WTC11 (cell line): ENCODE data around the gene TEX44. TPM values are rescaled to one million over a fixed set of nuclear protein-coding genes. Genes with fewer than 3 reads are reported as not detected.

Experiments
- ATAC-seq: fragments of 200-7000 bp; cut with Tn5 transposase; 2 replicates; pipeline ENCODE4 v1.10.0; 2021; ENCODE audit warnings: mild to moderate bottlenecking, moderate library complexity
- CTCF ChIA-PET: fragments of 300-600 bp; sonication (Branson Sonifier 250); formaldehyde crosslinking; loops from one replicate; lab custom pipeline; 2021; ENCODE audit warnings: antibody characterized with exemption; lab: Charles Lee
- POLR2A ChIA-PET: fragments of 350-600 bp; sonication (Branson Sonifier 250); formaldehyde crosslinking; loops from one replicate; lab custom pipeline; 2021; ENCODE audit warnings: antibody characterized with exemption; lab: Charles Lee
- DNase-seq: peaks from one replicate; pipeline ENCODE4 v3.0.0; 2021; ENCODE audit warnings: low spot score
- H3K27ac Mint-ChIP-seq: 2 replicates; pipeline ENCODE4 v1.8.0; 2021; ENCODE audit warnings: mixed read lengths
- H3K27me3 Mint-ChIP-seq: 2 replicates; pipeline ENCODE4 v1.8.0; 2021; ENCODE audit warnings: low read depth, mild to moderate bottlenecking, moderate library complexity, mixed read lengths
- H3K36me3 Mint-ChIP-seq: 2 replicates; pipeline ENCODE4 v1.8.0; 2021; ENCODE audit warnings: mixed read lengths
- H3K4me1 Mint-ChIP-seq: 2 replicates; pipeline ENCODE4 v1.8.0; 2022; ENCODE audit warnings: mixed read lengths
- H3K4me3 Mint-ChIP-seq: 2 replicates; pipeline ENCODE4 v1.8.0; 2021; ENCODE audit warnings: mild to moderate bottlenecking, moderate library complexity, mixed read lengths
- H3K9me3 Mint-ChIP-seq: 2 replicates; pipeline ENCODE4 v1.8.0; 2021; ENCODE audit warnings: mixed read lengths
- AFF4 ChIP-seq: sonication (generic); formaldehyde crosslinking; IDR thresholded peaks from 2 replicates; pipeline ENCODE4 v1.8.1; 2023; ENCODE audit warnings: mild to moderate bottlenecking, missing genetic modification reagents, borderline replicate concordance
- CREB1 ChIP-seq: sonication (generic); formaldehyde crosslinking; IDR thresholded peaks from 2 replicates; pipeline ENCODE4 v1.8.0; 2023; ENCODE audit warnings: mild to moderate bottlenecking, missing genetic modification reagents
- FOXJ3 ChIP-seq: sonication (generic); formaldehyde crosslinking; IDR thresholded peaks from 2 replicates; pipeline ENCODE4 v1.9.0; 2021; ENCODE audit warnings: missing genetic modification reagents, mild to moderate bottlenecking, borderline replicate concordance
- FOXP1 ChIP-seq: sonication (generic); formaldehyde crosslinking; IDR thresholded peaks from 2 replicates; pipeline ENCODE4 v1.8.0; 2022; ENCODE audit warnings: missing genetic modification reagents, mild to moderate bottlenecking, moderate library complexity, borderline replicate concordance
- HMGXB4 ChIP-seq: sonication (generic); formaldehyde crosslinking; IDR thresholded peaks from 2 replicates; pipeline ENCODE4 v1.8.1; 2023; ENCODE audit warnings: mild to moderate bottlenecking, moderate library complexity, missing genetic modification reagents
- IRF1 ChIP-seq: sonication (generic); formaldehyde crosslinking; IDR thresholded peaks from 2 replicates; pipeline ENCODE4 v1.8.0; 2023; ENCODE audit warnings: missing genetic modification reagents
- MAX ChIP-seq: sonication (generic); formaldehyde crosslinking; IDR thresholded peaks from 2 replicates; pipeline ENCODE4 v1.8.0; 2022; ENCODE audit warnings: mild to moderate bottlenecking, missing genetic modification reagents
- MXD4 ChIP-seq: fragments of 250-450 bp; sonication (Bioruptor Pico); IDR thresholded peaks from 2 replicates; pipeline ENCODE4 v1.8.0; 2021; ENCODE audit warnings: mild to moderate bottlenecking, moderate library complexity, borderline replicate concordance
- NR3C1 ChIP-seq: sonication (generic); formaldehyde crosslinking; conservative IDR thresholded peaks from 2 replicates; pipeline ENCODE4 v1.8.1; 2023; ENCODE audit warnings: low read depth, mild to moderate bottlenecking, missing genetic modification reagents
- PRRX2 ChIP-seq: fragments of 250-450 bp; sonication (Bioruptor Pico); IDR thresholded peaks from 2 replicates; pipeline ENCODE4 v1.8.0; 2021; ENCODE audit warnings: mild to moderate bottlenecking
- SP1 ChIP-seq: sonication (generic); formaldehyde crosslinking; conservative IDR thresholded peaks from 2 replicates; pipeline ENCODE4 v1.8.1; 2022; ENCODE audit warnings: missing genetic modification reagents
- ZBTB21 ChIP-seq: sonication (generic); formaldehyde crosslinking; IDR thresholded peaks from 2 replicates; pipeline ENCODE4 v1.8.1; 2023; ENCODE audit warnings: mild to moderate bottlenecking, missing genetic modification reagents, borderline replicate concordance
- ZBTB43 ChIP-seq: sonication (generic); formaldehyde crosslinking; IDR thresholded peaks from 2 replicates; pipeline ENCODE4 v1.8.1; 2023; ENCODE audit warnings: mild to moderate bottlenecking, missing genetic modification reagents
- ZNF263 ChIP-seq: sonication (generic); formaldehyde crosslinking; IDR thresholded peaks from 2 replicates; pipeline ENCODE4 v1.8.1; 2022; ENCODE audit warnings: low read depth, mild to moderate bottlenecking, moderate library complexity, missing genetic modification reagents
- ZNF317 ChIP-seq: sonication (generic); formaldehyde crosslinking; IDR thresholded peaks from 2 replicates; pipeline ENCODE4 v1.8.1; 2023; ENCODE audit warnings: low read depth, mild to moderate bottlenecking, moderate library complexity, missing genetic modification reagents, borderline replicate concordance
- ZNF416 ChIP-seq: fragments of 250-450 bp; sonication (Bioruptor Pico); IDR thresholded peaks from 2 replicates; pipeline ENCODE4 v1.9.0; 2021; ENCODE audit warnings: mild to moderate bottlenecking, inconsistent platforms
- ZNF425 ChIP-seq: fragments of 250-450 bp; sonication (Bioruptor Pico); conservative IDR thresholded peaks from 2 replicates; pipeline ENCODE4 v1.9.0; 2021; ENCODE audit warnings: mild to moderate bottlenecking
- ZNF671 ChIP-seq: fragments of 250-450 bp; sonication (Bioruptor Pico); IDR thresholded peaks from 2 replicates; pipeline ENCODE4 v1.8.0; 2021; ENCODE audit warnings: mild to moderate bottlenecking
- ZSCAN18 ChIP-seq: fragments of 250-450 bp; sonication (Bioruptor Pico); IDR thresholded peaks from 2 replicates; pipeline ENCODE4 v2.1.2; 2022; ENCODE audit warnings: mild to moderate bottlenecking, moderate library complexity
- total RNA-seq: library from RNA; stranded (reverse); gene quantifications from 3 replicates; pipeline ENCODE4 v1.2.3, GENCODE V29; 2021

Gene TEX44
- total RNA-seq, 1 experiment from 2014 or later: not detected

GRCh38 chr2:231546014-231546715 is 46.5 kb upstream of the TEX44 start (continued):
- no peak for TF ChIP-seq AFF4 (CRISPR knock-in tag)
- TF ChIP-seq, all 79 proteins: peak for 0

- CTCF ChIA-PET: no interaction called here
- no peak for TF ChIP-seq ZBTB43 (CRISPR knock-in tag)
- TF ChIP-seq ZNF416: no peak
- TF ChIP-seq SP1 (CRISPR knock-in tag): no peak
- no peak for TF ChIP-seq FOXJ3 (CRISPR knock-in tag)
- TF ChIP-seq PRRX2 (CRISPR knock-in tag): no peak
- no peak for TF ChIP-seq MAX (CRISPR knock-in tag)
- TF ChIP-seq ZNF671: no peak
- no peak for TF ChIP-seq HMGXB4 (CRISPR knock-in tag)
- TF ChIP-seq FOXP1 (CRISPR knock-in tag): no peak
- no peak for TF ChIP-seq ZBTB21 (CRISPR knock-in tag)
- no peak for TF ChIP-seq ZNF425
- TF ChIP-seq IRF1 (CRISPR knock-in tag): no peak
- TF ChIP-seq ZNF317: no peak
- no peak for TF ChIP-seq NR3C1 (CRISPR knock-in tag)
- no peak for TF ChIP-seq ZNF263 (CRISPR knock-in tag)
- TF ChIP-seq CREB1 (CRISPR knock-in tag): no peak
- TF ChIP-seq ZSCAN18 (CRISPR knock-in tag): no peak
- TF ChIP-seq MXD4 (CRISPR knock-in tag): no peak
These were observed 45.2 kb upstream of the TEX44 start for GRCh38 chr2:231547315-231548110.

More at GRCh38 chr2:231547315-231548110, 45.2 kb upstream of the TEX44 start:
- Mint-ChIP-seq H3K27ac (no peak overlapping the region), H3K4me3 (no peak overlapping the region), H3K9me3 (peaks cover 18% of the 10 kb centered on the region), H3K27me3 (no peaks in the 10 kb centered on the region), H3K36me3 (no peaks in the 10 kb centered on the region; the same call in 1 of the 2 replicates), H3K4me1 (no peaks in the 10 kb centered on the region)
- DNase-seq: no peak
- POLR2A ChIA-PET: interaction anchor here (0.7 kb wide), 1 partner anchor 324 kb away, joined by 5 read pairs; no protein-coding TSS in a partner anchor
- ATAC-seq: no peak
